Heart left ventricle (tissue), 16 donors: ENCODE measurements around the gene DCAF6. TPM values are rescaled to one million over a fixed set of nuclear protein-coding genes. Genes with fewer than 3 reads are reported as not detected.

Experiments used
- ATAC-seq, 4 donors: fragments of 200-7000 bp; cut with Tn5 transposase; one replicate each; pipeline ENCODE4 v1.9.1; 2020 to 2022; ENCODE audit warnings: moderate library complexity in 4 of 4, mild to moderate bottlenecking in 3 of 4, moderate number of reproducible peaks in 1 of 4
- DNase-seq, 5 donors: peaks; one replicate each; pipeline ENCODE4 v3.0.0-alpha.2; 2020
- H3K27ac ChIP-seq, 12 donors: fragments of 200-600 bp; sonication (generic) in 4 of 12; one replicate each; pipeline versions ENCODE4 v1.5.0 to v1.8.0; 2016 to 2022; ENCODE audit warnings: mild to moderate bottlenecking in 2 of 12
- H3K27me3 ChIP-seq, 9 donors: fragments of 200-600 bp; sonication (generic) in 2 of 9; one replicate each; pipeline versions ENCODE4 v1.5.1 to v1.8.0; 2016 to 2022; ENCODE audit warnings: mild to moderate bottlenecking in 3 of 9
- H3K36me3 ChIP-seq, 9 donors: fragments of 200-600 bp; sonication (generic) in 2 of 9; one replicate each; pipeline versions ENCODE4 v1.5.0 to v1.8.0; 2018 to 2022; ENCODE audit warnings: mild to moderate bottlenecking in 2 of 9
- H3K4me1 ChIP-seq, 12 donors: fragments of 200-600 bp; sonication (generic) in 4 of 12; one replicate each; pipeline versions ENCODE4 v1.5.0 to v1.8.0; 2016 to 2022; ENCODE audit warnings: mild to moderate bottlenecking in 3 of 12
- H3K4me3 ChIP-seq, 12 donors: fragments of 200-600 bp; sonication (generic) in 4 of 12; one replicate each; pipeline versions ENCODE4 v1.5.0 to v1.8.0; 2017 to 2022; ENCODE audit warnings: mild to moderate bottlenecking in 9 of 12, moderate library complexity in 4 of 12
- H3K9me3 ChIP-seq, 12 donors: fragments of 200-600 bp; sonication (generic) in 4 of 12; one replicate each; pipeline versions ENCODE4 v1.5.0 to v1.8.0; 2016 to 2022; ENCODE audit warnings: mild to moderate bottlenecking in 1 of 12
- CTCF ChIP-seq, 12 donors: fragments of 200-600 bp; sonication (generic) in 4 of 12; IDR thresholded peaks; one replicate each; pipeline versions ENCODE4 v1.5.0 to v1.8.0; 2018 to 2022; ENCODE audit warnings: antibody characterized with exemption in 12 of 12, mild to moderate bottlenecking in 5 of 12
- POLR2A ChIP-seq, 2 donors: fragments of 450-650 bp; IDR thresholded peaks; one replicate each; pipeline ENCODE4 v1.6.1; 2017; ENCODE audit warnings: antibody characterized with exemption in 2 of 2, mild to moderate bottlenecking in 2 of 2, moderate library complexity in 2 of 2
- WGBS, 4 donors: extraction: QIAGEN DNeasy Blood & Tissue Kit in 2 of 4; methylation state at CpG; one replicate each; pipeline versions ENCODE4 v1.1.5 to v1.1.7; 2013 to 2018; 5-methylcytosine and 5-hydroxymethylcytosine counted together
- intact Hi-C, 10 donors: fragments of 100-400 bp; cut with DNase I; formaldehyde crosslinking; loops; one replicate each; pipeline versions ENCODE4 v1.11.1 to v1.14.2; 2022
- polyA plus RNA-seq, 2 donors: library from polyadenylated mRNA; stranded (reverse); fragments of 200-250 nt; gene quantifications; one replicate each; pipeline ENCODE4 v1.2.3, GENCODE V29; 2013
- total RNA-seq, 9 donors: library from RNA; depleted of rRNA in 2 of 9; stranded (reverse); fragments of >200 nt in 2 of 9; fragmentation: NEBNext Ultra II Directional in 3 of 9; extraction: Animal tissue kit (Norgen Biotek cat#: 25700) in 3 of 9; gene quantifications; one replicate each; pipeline versions ENCODE4 v1.1.0 to v1.2.4, GENCODE V29; 2016 to 2023
- donor health status: ischemic (EF 13 %, LVEDD 7.1; RV severe dilation, severe dysfunction).
- donor health status: healthy with polysubstance abuse.
- donor health status: DM: no; HTN: yes; CAD: no.
- donor health status: DM: no; HTN: no; CAD: no.
- donor health status: ischemic (EF 25% LVEDD 6.9; RV normal size, moderate dysfunction).
- donor health status: ischemic (EF 25% LVEDD 5.7; RV mildly dilated, moderate dysfunction).
- donor health status: healthy.
- donor health status: DM: yes; HTN: yes; CAD: no.
- donor health status: ischemic (EF 35%, LVEDD 5.7; RV mildly dilated, moderate dysfunction).
- donor health status: nonischemic (EF 11% LVEDD 7.7; RV severe dilation, severe dysfunction).
- donor health status: DM: yes; HTN: yes; CAD: no.
- donor health status: PGD.
- donor health status: ischemic (EF 29% LVEDD 5.4; RV normal size, mild dysfunction).
- donor health status: nonischemic (EF 23%, LVEDD 6.1; RV moderate dilation, normal function).

The DCAF6 gene
- total and polyA plus RNA-seq, 11 donors = 66.9 to 245 (median 180) TPM

- Histone ChIP-seq H3K27ac (no peak overlapping the region), H3K27me3 (no peaks in the 10 kb centered on the region), H3K4me3 (no peak overlapping the region), H3K36me3 (peaks cover 0 to 39% (median 8%) of the 10 kb centered on the region in 9 donors), H3K9me3 (no peaks in the 10 kb centered on the region), H3K4me1 (peaks cover 0 to 6% (median 0%) of the 10 kb centered on the region in 12 donors)
- DNase-seq (no peak), ATAC-seq (no peak)
- intact Hi-C loops = no loop called here
- WGBS, 4 donors = 96 to 98% (median 97%) methylated on average over 9 of the region's 9 CpGs
- TF ChIP-seq CTCF (IDR thresholded peaks at IDR 0.05) (no peak), POLR2A (IDR thresholded peaks at IDR 0.05) (no peak)
These were observed 45.5 kb downstream of the DCAF6 start for GRCh38 chr1:167981933-167982332.

GRCh38 chr1:167983797-167984420 is 47.4 kb downstream of the DCAF6 start:
- H3K9me3 ChIP-seq = no peaks in the 10 kb centered on the region
- no peak for ATAC-seq
- 89 to 100% (median 95%) methylated on average over 2 of the region's 2 CpGs for WGBS, 4 donors
- peaks cover 0 to 6% (median 0%) of the 10 kb centered on the region in 12 donors for H3K4me1 ChIP-seq
- no peak for DNase-seq
- H3K27ac ChIP-seq = no peak overlapping the region
- no peak for TF ChIP-seq CTCF (IDR thresholded peaks at IDR 0.05)
- no peak for TF ChIP-seq POLR2A (IDR thresholded peaks at IDR 0.05)
- intact Hi-C loops = no loop called here
- no peaks in the 10 kb centered on the region for H3K27me3 ChIP-seq
- H3K36me3 ChIP-seq = peaks cover 0 to 32% (median 20%) of the 10 kb centered on the region in 9 donors
- no peak overlapping the region for H3K4me3 ChIP-seq

- Histone ChIP-seq H3K27ac (no peak overlapping the region), H3K36me3 (peaks cover 0 to 33% (median 19%) of the 10 kb centered on the region in 9 donors), H3K9me3 (no peaks in the 10 kb centered on the region), H3K27me3 (no peaks in the 10 kb centered on the region), H3K4me3 (no peak overlapping the region), H3K4me1 (peaks cover 0 to 6% (median 0%) of the 10 kb centered on the region in 12 donors)
- TF ChIP-seq POLR2A (IDR thresholded peaks at IDR 0.05) (no peak), CTCF (IDR thresholded peaks at IDR 0.05) (no peak)
- no peak for DNase-seq
- WGBS, 4 donors = 68 to 74% (median 72%) methylated on average over 8 of the region's 8 CpGs
- intact Hi-C loops = no loop called here
- ATAC-seq = no peak
These were observed 48.5 kb downstream of the DCAF6 start for GRCh38 chr1:167984886-167985489.

- H3K4me1 ChIP-seq = peaks cover 0 to 6% (median 0%) of the 10 kb centered on the region in 12 donors
- H3K4me3 ChIP-seq = no peak overlapping the region
- H3K27ac ChIP-seq = no peak overlapping the region
- ATAC-seq (no peak), DNase-seq (no peak)
- H3K27me3 ChIP-seq = no peaks in the 10 kb centered on the region
- H3K9me3 ChIP-seq = no peaks in the 10 kb centered on the region
- intact Hi-C loops = no loop called here
- H3K36me3 ChIP-seq = peaks cover 0 to 40% (median 21%) of the 10 kb centered on the region in 9 donors
- TF ChIP-seq POLR2A (IDR thresholded peaks at IDR 0.05) (no peak), CTCF (IDR thresholded peaks at IDR 0.05) (no peak)
- WGBS, 4 donors = 85 to 88% (median 87%) methylated on average over 3 of the region's 3 CpGs
These were observed 50.7 kb downstream of the DCAF6 start for GRCh38 chr1:167987174-167987573.
